Lower leg skin (tissue), 4 donors: ENCODE results near the gene ITPRIPL1. TPM values are rescaled to one million over a fixed set of nuclear protein-coding genes. Genes with fewer than 3 reads are reported as not detected.

Experiments used
- DNase-seq, 2 donors: peaks; one replicate each; pipeline ENCODE4 v3.0.0-alpha.2; 2019; ENCODE audit warnings: low spot score in 2 of 2
- H3K4me3 ChIP-seq: fragments of 200-600 bp; sonication (generic); 2 replicates; pipeline ENCODE4 v1.5.1; 2017; ENCODE audit warnings: mild to moderate bottlenecking, low read depth; ENCODE audit not compliant: poor library complexity, severe bottlenecking
- CTCF ChIP-seq, 3 donors: fragments of 450-650 bp; IDR thresholded peaks; one replicate each; pipeline ENCODE4 v1.5.1; 2016; ENCODE audit warnings: antibody characterized with exemption in 3 of 3, mild to moderate bottlenecking in 3 of 3, moderate library complexity in 2 of 3
- POLR2A ChIP-seq, 2 donors: fragments of 450-650 bp; IDR thresholded peaks; one replicate each; pipeline ENCODE4 v1.6.1; 2016 to 2017; ENCODE audit warnings: antibody characterized with exemption in 2 of 2, mild to moderate bottlenecking in 1 of 2, moderate library complexity in 1 of 2
- WGBS, 2 donors: methylation state at CpG; one replicate each; pipeline ENCODE4 v1.1.5; 2018; 5-methylcytosine and 5-hydroxymethylcytosine counted together
- intact Hi-C: fragments of 100-400 bp; cut with DNase I; formaldehyde crosslinking; loops from one replicate; pipeline ENCODE4 v1.15.0; 2023; ENCODE audit warnings: low total_unique reads
- total RNA-seq, 4 donors: library from RNA; depleted of rRNA; stranded (reverse); fragments of >200 nt; gene quantifications; one replicate each; pipeline ENCODE4 v1.1.0, GENCODE V29; 2016

ITPRIPL1 gene
- total RNA-seq, 4 donors from 2014 or later = 0.51 to 3.1 (median 1.9) TPM

DNA sequence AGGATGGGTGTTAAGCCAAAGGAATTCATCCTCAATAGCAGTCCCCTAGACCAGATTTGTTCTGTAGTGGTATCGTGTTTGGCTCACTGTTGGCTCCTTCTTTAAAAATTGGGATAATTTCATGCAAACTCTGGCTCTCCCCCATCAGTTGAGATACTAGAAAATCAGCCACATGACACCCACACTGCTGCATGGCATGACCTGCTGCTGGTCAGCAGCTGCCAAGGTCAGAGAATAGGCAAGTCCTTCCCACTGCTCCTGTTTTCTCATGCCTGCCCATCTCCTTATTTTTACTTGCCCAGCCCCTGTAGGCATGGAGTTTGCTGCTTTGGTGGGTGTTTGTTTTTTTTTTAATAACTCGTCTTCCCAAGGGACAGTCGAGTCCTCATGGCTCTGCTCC lies 18.7 kb upstream of the ITPRIPL1 start:
- no peak overlapping the region for H3K4me3 ChIP-seq
- WGBS, 2 donors = 90% methylated on average over 3 of the region's 3 CpGs
- TF ChIP-seq CTCF (IDR thresholded peaks at IDR 0.05) = no peak
- no peak for TF ChIP-seq POLR2A (IDR thresholded peaks at IDR 0.05)
- intact Hi-C loops = no loop called here
- DNase-seq = no peak

GRCh38 chr2:96308248-96308647 lies 16.9 kb upstream of the ITPRIPL1 start:
- TF ChIP-seq CTCF (IDR thresholded peaks at IDR 0.05) = no peak
- TF ChIP-seq POLR2A (IDR thresholded peaks at IDR 0.05) = no peak
- intact Hi-C loops = no loop called here
- 75 to 81% methylated on average over 5 of the region's 5 CpGs for WGBS, 2 donors
- DNase-seq = no peak
- no peak overlapping the region for H3K4me3 ChIP-seq

DNA sequence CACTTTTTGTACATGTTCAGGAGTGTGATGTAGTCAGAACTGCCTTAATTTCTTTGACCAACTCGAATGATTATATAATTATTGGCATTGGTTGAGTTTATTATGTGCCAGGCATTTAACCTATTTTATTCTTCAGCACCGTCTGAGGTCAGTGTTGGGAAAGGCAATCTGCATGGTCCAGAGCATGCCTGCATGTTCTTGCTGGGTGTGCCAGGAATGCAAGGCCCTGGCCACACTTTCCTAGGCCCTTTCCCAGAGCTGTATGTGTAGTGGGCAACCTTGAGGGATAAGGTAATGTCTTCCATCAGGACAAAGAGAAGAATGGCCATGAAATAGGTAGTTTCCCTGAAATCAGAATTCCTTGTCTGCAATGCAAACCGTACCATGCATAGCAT lies 10.1 kb upstream of the ITPRIPL1 start:
- no peak for DNase-seq
- intact Hi-C loops = no loop called here
- TF ChIP-seq CTCF (IDR thresholded peaks at IDR 0.05) (no peak), POLR2A (IDR thresholded peaks at IDR 0.05) (no peak)
- WGBS, 2 donors = 65 to 69% methylated on average over 3 of the region's 3 CpGs
- no peak overlapping the region for H3K4me3 ChIP-seq

GRCh38 chr2:96315400-96316071 lies 9.6 kb upstream of the ITPRIPL1 start:
- no peak overlapping the region for H3K4me3 ChIP-seq
- intact Hi-C loops = no loop called here
- TF ChIP-seq CTCF (IDR thresholded peaks at IDR 0.05) = no peak
- TF ChIP-seq POLR2A (IDR thresholded peaks at IDR 0.05) = no peak
- no peak for DNase-seq
- WGBS, 2 donors = 52 to 63% methylated on average over 7 of the region's 7 CpGs

GRCh38 chr2:96316999-96317398 lies 8.1 kb upstream of the ITPRIPL1 start:
- intact Hi-C loops = no loop called here
- no peak for DNase-seq
- TF ChIP-seq CTCF (IDR thresholded peaks at IDR 0.05) (no peak), POLR2A (IDR thresholded peaks at IDR 0.05) (no peak)
- no peak overlapping the region for H3K4me3 ChIP-seq

GRCh38 chr2:96317584-96317997 lies 7.5 kb upstream of the ITPRIPL1 start:
- intact Hi-C loops = no loop called here
- 91 to 95% methylated on average over 4 of the region's 4 CpGs for WGBS, 2 donors
- no peak for DNase-seq
- no peak overlapping the region for H3K4me3 ChIP-seq
- TF ChIP-seq POLR2A (IDR thresholded peaks at IDR 0.05) (no peak), CTCF (IDR thresholded peaks at IDR 0.05) (no peak)
